Body of pancreas (tissue), 4 donors: ENCODE measurements around the gene SPRN.

ENCODE experiments used
- CTCF ChIP-seq, 7 experiments: fragments of 450-650 bp in 4 of 7; fragments of 200-600 bp in 3 of 7; sonication (generic) in 3 of 7; IDR thresholded peaks; one replicate each; pipeline ENCODE4 v1.5.1; 2016 to 2019; ENCODE audit warnings: antibody characterized with exemption in 7 of 7
- POLR2A ChIP-seq, 3 donors: fragments of 450-650 bp; IDR thresholded peaks; one replicate each; pipeline ENCODE4 v1.6.1; 2016; ENCODE audit warnings: antibody characterized with exemption in 3 of 3, mild to moderate bottlenecking in 2 of 3

- TF ChIP-seq CTCF (IDR thresholded peaks at IDR 0.05): peak in 1 of 7 experiments; percentile 2
- TF ChIP-seq POLR2A (IDR thresholded peaks at IDR 0.05): peak; percentile 47 to 77 (median 75)
Observed at GRCh38 chr10:133373174-133374090, 51.0 kb downstream of the SPRN start, which contains the start of gene ECHS1.
